Keratinocyte (primary cell): ENCODE results near the gene C16orf95. TPM values are rescaled to one million over a fixed set of nuclear protein-coding genes. Genes with fewer than 3 reads are reported as not detected.

Experiments used
- DNase-seq: peaks from one replicate; pipeline ENCODE4 v3.0.0-alpha.2; 2011; ENCODE audit warnings: low read depth, missing footprints, low spot score
- FAIRE-seq: peaks from 2 replicates; lab custom pipeline; 2011; peaks lifted over from hg19 to GRCh38; lab: Jason Lieb, UNC
- H2AFZ ChIP-seq: 2 replicates; pipeline ENCODE4 v1.6.0; 2012; ENCODE audit warnings: low read length, control low read depth, inconsistent platforms; ENCODE audit not compliant: control insufficient read depth
- H3K27ac ChIP-seq: 2 replicates; pipeline ENCODE4 v1.5.1; 2011; ENCODE audit warnings: low read length; ENCODE audit not compliant: control insufficient read depth, insufficient read depth
- H3K27me3 ChIP-seq: 3 replicates; pipeline ENCODE4 v1.6.0; 2011; ENCODE audit warnings: low read length; ENCODE audit not compliant: control insufficient read depth, insufficient read depth; ENCODE audit errors: extremely low read depth
- H3K36me3 ChIP-seq, 2 experiments: 2 replicates in 1 of 2; 3 replicates in 1 of 2; pipeline ENCODE4 v1.5.1; 2011; ENCODE audit warnings: low read length in 2 of 2, mild to moderate bottlenecking in 1 of 2; ENCODE audit not compliant: control insufficient read depth in 2 of 2, insufficient read depth in 2 of 2; ENCODE audit errors: extremely low read depth in 1 of 2
- H3K4me1 ChIP-seq: 3 replicates; pipeline ENCODE4 v1.5.1; 2011; ENCODE audit warnings: low read length; ENCODE audit not compliant: control insufficient read depth, insufficient read depth; ENCODE audit errors: extremely low read depth
- H3K4me2 ChIP-seq: 3 replicates; pipeline ENCODE4 v1.6.0; 2011; ENCODE audit warnings: low read depth, low read length; ENCODE audit not compliant: control insufficient read depth, insufficient read depth; ENCODE audit errors: extremely low read depth
- H3K4me3 ChIP-seq, 3 experiments: fragments of 200-600 bp in 1 of 3; sonication (generic) in 1 of 3; 2 replicates in 2 of 3; 3 replicates in 1 of 3; pipeline ENCODE4 v1.5.1; 2011 to 2016; ENCODE audit warnings: low read length in 3 of 3, mild to moderate bottlenecking in 3 of 3, control low read depth in 2 of 3, inconsistent platforms in 1 of 3, low read depth in 1 of 3, mixed read lengths in 1 of 3, mixed run types in 1 of 3, moderate library complexity in 1 of 3; ENCODE audit not compliant: control insufficient read depth in 2 of 3, insufficient read depth in 2 of 3; ENCODE audit errors: extremely low read depth in 1 of 3
- H3K79me2 ChIP-seq: 2 replicates; pipeline ENCODE4 v1.6.0; 2012; ENCODE audit warnings: low read length; ENCODE audit not compliant: control insufficient read depth, insufficient read depth
- H3K9ac ChIP-seq: 3 replicates; pipeline ENCODE4 v1.6.0; 2011; ENCODE audit warnings: low read length; ENCODE audit not compliant: control insufficient read depth, insufficient read depth; ENCODE audit errors: extremely low read depth
- H3K9me1 ChIP-seq: 3 replicates; pipeline ENCODE4 v1.6.0; 2011; ENCODE audit warnings: low read length; ENCODE audit not compliant: control insufficient read depth, insufficient read depth; ENCODE audit errors: extremely low read depth
- H3K9me3 ChIP-seq: 2 replicates; pipeline ENCODE4 v1.5.1; 2012; ENCODE audit warnings: low read depth, low read length; ENCODE audit not compliant: control insufficient read depth
- H4K20me1 ChIP-seq: 3 replicates; pipeline ENCODE4 v1.6.0; 2011; ENCODE audit warnings: low read length; ENCODE audit not compliant: control insufficient read depth, insufficient read depth; ENCODE audit errors: extremely low read depth
- EZH2 ChIP-seq: IDR thresholded peaks from one replicate; pipeline ENCODE4 v1.6.1; 2012; ENCODE audit warnings: inconsistent platforms, mild to moderate bottlenecking, low read length, moderate library complexity
- dilution Hi-C: fragments of 300-500 bp; cut with MboI; formaldehyde crosslinking; loops from one replicate; pipeline ENCODE4 v1.7.0; 2020; ENCODE audit warnings: low sequenced_read_pairs; ENCODE audit not compliant: extremely low pct_ligation_motif_present
- polyA plus RNA-seq, 5 experiments: library from polyadenylated mRNA; depleted of rRNA in 3 of 5; stranded (reverse) in 3 of 5; stranded (forward) in 1 of 5; unstranded in 1 of 5; fragments of >200 nt; gene quantifications; 1 replicate in 1 of 5; 2 replicates in 3 of 5; 3 replicates in 1 of 5; pipeline versions ENCODE4 v1.2.1 to v1.2.3, GENCODE V29; 2011 to 2012; ENCODE audit warnings: missing spikeins in 2 of 5, low read depth in 1 of 5, low replicate concordance in 1 of 5
- TF ChIP-seq, protein P1 (sequence below), 3 experiments: IDR thresholded peaks in 1 of 3; conservative IDR thresholded peaks in 1 of 3; optimal IDR thresholded peaks in 1 of 3; 2 replicates in 2 of 3; 3 replicates in 1 of 3; pipeline versions ENCODE3 to v1.5.1; 2011; ENCODE audit warnings: low read length in 3 of 3, mild to moderate bottlenecking in 3 of 3, moderate library complexity in 2 of 3, control low read depth in 1 of 3, inconsistent platforms in 1 of 3; ENCODE audit not compliant: insufficient read depth in 2 of 3; ENCODE audit errors: extremely low read depth in 1 of 3

The C16orf95 gene
- polyA plus RNA-seq, 1 donor (not counting 4 experiments of a cell fraction or from before 2014, with no cell fraction given), result 1.5 TPM

DNA sequence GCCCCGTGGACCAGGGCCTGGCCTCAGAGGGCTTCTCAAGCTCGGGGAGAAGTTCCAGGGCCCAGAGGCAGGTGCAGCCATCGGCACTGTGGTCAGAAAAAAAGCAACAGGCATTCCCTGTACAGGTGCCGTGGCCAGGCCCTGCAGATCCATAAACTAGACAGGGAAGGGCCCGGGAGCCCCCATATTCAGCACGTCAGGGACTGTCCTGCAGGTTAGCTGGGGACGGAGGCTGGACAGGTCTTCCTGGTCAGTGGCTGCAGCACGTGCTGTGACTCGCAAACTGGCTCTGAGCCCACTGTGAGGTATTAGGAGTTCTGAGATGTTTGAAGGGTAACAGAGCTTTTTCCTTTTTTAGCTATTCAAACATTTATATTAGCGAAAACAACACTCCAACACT lies 15.0 kb upstream of the C16orf95 start:
- Histone ChIP-seq H3K9me3 (no peaks in the 10 kb centered on the region), H3K9ac (no peak overlapping the region), H3K9me1 (peaks cover 2% of the 10 kb centered on the region), H3K4me3 (no peak overlapping the region), H3K79me2 (no peaks in the 10 kb centered on the region), H3K27ac (no peak overlapping the region), H3K4me1 (no peaks in the 10 kb centered on the region), H3K4me2 (no peak overlapping the region), H3K27me3 (no peaks in the 10 kb centered on the region), H4K20me1 (no peaks in the 10 kb centered on the region), H2AFZ (no peak overlapping the region), H3K36me3 (peaks cover 28 to 39% of the 10 kb centered on the region in 2 experiments)
- no peak for DNase-seq
- TF ChIP-seq, protein P1, sequence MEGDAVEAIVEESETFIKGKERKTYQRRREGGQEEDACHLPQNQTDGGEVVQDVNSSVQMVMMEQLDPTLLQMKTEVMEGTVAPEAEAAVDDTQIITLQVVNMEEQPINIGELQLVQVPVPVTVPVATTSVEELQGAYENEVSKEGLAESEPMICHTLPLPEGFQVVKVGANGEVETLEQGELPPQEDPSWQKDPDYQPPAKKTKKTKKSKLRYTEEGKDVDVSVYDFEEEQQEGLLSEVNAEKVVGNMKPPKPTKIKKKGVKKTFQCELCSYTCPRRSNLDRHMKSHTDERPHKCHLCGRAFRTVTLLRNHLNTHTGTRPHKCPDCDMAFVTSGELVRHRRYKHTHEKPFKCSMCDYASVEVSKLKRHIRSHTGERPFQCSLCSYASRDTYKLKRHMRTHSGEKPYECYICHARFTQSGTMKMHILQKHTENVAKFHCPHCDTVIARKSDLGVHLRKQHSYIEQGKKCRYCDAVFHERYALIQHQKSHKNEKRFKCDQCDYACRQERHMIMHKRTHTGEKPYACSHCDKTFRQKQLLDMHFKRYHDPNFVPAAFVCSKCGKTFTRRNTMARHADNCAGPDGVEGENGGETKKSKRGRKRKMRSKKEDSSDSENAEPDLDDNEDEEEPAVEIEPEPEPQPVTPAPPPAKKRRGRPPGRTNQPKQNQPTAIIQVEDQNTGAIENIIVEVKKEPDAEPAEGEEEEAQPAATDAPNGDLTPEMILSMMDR (optimal IDR thresholded peaks at IDR 0.05 in 1 of 3, IDR thresholded peaks at IDR 0.05 in 1 of 3, conservative IDR thresholded peaks at IDR 0.05 in 1 of 3; ENCODE audit: extremely low read depth in 1 of 3, insufficient read depth in 2 of 3, low read length in 3 of 3), result no peak
- no peak for TF ChIP-seq EZH2
- dilution Hi-C loops, result no loop called here
- FAIRE-seq, result no peak

DNA sequence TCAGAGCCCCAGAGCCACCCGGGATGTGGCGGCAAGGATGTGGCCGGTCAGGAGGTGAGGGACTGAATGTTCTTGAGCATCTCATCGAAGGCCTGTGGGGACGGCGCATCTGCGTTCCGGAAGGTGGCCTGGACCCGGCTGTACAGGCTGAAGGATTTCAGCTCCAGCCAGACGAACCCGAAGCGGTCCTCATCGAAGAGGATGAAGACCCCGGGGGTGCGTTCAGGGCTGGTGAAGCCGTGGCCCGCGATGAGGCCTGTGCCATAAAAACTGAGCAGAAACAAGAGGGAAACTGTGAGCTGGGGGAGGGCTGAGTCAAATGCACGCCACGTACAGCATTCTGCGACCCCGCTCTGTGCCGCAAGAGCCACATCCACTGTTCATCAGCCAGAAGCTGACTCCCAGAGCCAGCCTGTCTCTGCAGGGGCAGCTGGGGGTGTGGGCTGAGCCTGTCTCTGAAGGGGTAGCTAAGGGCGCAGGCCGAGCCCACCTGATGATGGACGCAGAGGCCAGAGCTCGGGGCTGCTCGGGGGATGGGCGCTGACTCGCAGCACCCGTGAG lies 14.1 kb upstream of the C16orf95 start:
- dilution Hi-C loops, result no loop called here
- no peaks in the 10 kb centered on the region for H3K27me3 ChIP-seq
- peaks cover 4% of the 10 kb centered on the region for H4K20me1 ChIP-seq
- peaks cover 27 to 39% of the 10 kb centered on the region in 2 experiments for H3K36me3 ChIP-seq
- no peaks in the 10 kb centered on the region for H3K79me2 ChIP-seq
- no peak for TF ChIP-seq EZH2
- TF ChIP-seq, protein P1 (optimal IDR thresholded peaks at IDR 0.05 in 1 of 3, IDR thresholded peaks at IDR 0.05 in 1 of 3, conservative IDR thresholded peaks at IDR 0.05 in 1 of 3; ENCODE audit: extremely low read depth in 1 of 3, insufficient read depth in 2 of 3, low read length in 3 of 3), result no peak
- no peak overlapping the region for H3K4me3 ChIP-seq
- peaks cover 2% of the 10 kb centered on the region for H3K9me1 ChIP-seq
- FAIRE-seq (no peak), DNase-seq (no peak)
- no peaks in the 10 kb centered on the region for H3K4me1 ChIP-seq
- H2AFZ ChIP-seq, result no peak overlapping the region
- H3K9me3 ChIP-seq, result no peaks in the 10 kb centered on the region
- no peak overlapping the region for H3K9ac ChIP-seq
- H3K27ac ChIP-seq, result no peak overlapping the region
- H3K4me2 ChIP-seq, result no peak overlapping the region
